Neural crest cell (in vitro differentiated cells): ENCODE measurements around the gene ZDHHC14. TPM values are rescaled to one million over a fixed set of nuclear protein-coding genes. Genes with fewer than 3 reads are reported as not detected.

ENCODE experiments used
- DNase-seq: peaks from one replicate; pipeline ENCODE4 v3.0.0; 2021; ENCODE audit warnings: low read depth, mixed read lengths, low spot score
- H3K27ac Mint-ChIP-seq: one replicate; pipeline ENCODE4 v1.8.0; 2021; ENCODE audit warnings: mild to moderate bottlenecking, mixed read lengths; ENCODE audit not compliant: unreplicated experiment
- H3K27me3 Mint-ChIP-seq: 2 replicates; pipeline ENCODE4 v1.8.0; 2021; ENCODE audit warnings: low read depth, mild to moderate bottlenecking, mixed read lengths
- H3K36me3 Mint-ChIP-seq: 2 replicates; pipeline ENCODE4 v1.8.0; 2021; ENCODE audit warnings: low read depth, mild to moderate bottlenecking, mixed read lengths
- H3K4me1 Mint-ChIP-seq: 2 replicates; pipeline ENCODE4 v1.8.0; 2021; ENCODE audit warnings: mixed read lengths
- H3K4me3 Mint-ChIP-seq: one replicate; pipeline ENCODE4 v1.8.0; 2021; ENCODE audit warnings: mild to moderate bottlenecking, mixed read lengths
- H3K9me3 Mint-ChIP-seq: 2 replicates; pipeline ENCODE4 v1.8.0; 2021; ENCODE audit warnings: mixed read lengths
- total RNA-seq: library from RNA; stranded (reverse); gene quantifications from 2 replicates; pipeline ENCODE4 v1.2.1, GENCODE V29; 2021
- TF ChIP-seq, protein P1 (sequence below): fragments of 200-600 bp; sonication (generic); conservative IDR thresholded peaks from 2 replicates; pipeline ENCODE4 v1.5.0; 2021; ENCODE audit warnings: antibody characterized with exemption, mild to moderate bottlenecking

ZDHHC14 gene
- total RNA-seq, 1 donor from 2014 or later, result 5.3 TPM

- Mint-ChIP-seq H3K9me3 (peaks cover 4% of the 10 kb centered on the region), H3K4me3 (no peak overlapping the region), H3K4me1 (no peaks in the 10 kb centered on the region), H3K36me3 (peaks cover 9% of the 10 kb centered on the region), H3K27ac (no peak overlapping the region), H3K27me3 (no peaks in the 10 kb centered on the region)
- TF ChIP-seq, protein P1, sequence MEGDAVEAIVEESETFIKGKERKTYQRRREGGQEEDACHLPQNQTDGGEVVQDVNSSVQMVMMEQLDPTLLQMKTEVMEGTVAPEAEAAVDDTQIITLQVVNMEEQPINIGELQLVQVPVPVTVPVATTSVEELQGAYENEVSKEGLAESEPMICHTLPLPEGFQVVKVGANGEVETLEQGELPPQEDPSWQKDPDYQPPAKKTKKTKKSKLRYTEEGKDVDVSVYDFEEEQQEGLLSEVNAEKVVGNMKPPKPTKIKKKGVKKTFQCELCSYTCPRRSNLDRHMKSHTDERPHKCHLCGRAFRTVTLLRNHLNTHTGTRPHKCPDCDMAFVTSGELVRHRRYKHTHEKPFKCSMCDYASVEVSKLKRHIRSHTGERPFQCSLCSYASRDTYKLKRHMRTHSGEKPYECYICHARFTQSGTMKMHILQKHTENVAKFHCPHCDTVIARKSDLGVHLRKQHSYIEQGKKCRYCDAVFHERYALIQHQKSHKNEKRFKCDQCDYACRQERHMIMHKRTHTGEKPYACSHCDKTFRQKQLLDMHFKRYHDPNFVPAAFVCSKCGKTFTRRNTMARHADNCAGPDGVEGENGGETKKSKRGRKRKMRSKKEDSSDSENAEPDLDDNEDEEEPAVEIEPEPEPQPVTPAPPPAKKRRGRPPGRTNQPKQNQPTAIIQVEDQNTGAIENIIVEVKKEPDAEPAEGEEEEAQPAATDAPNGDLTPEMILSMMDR, result no peak
- no peak for DNase-seq
Measured at GRCh38 chr6:157396026-157396425, 15.0 kb downstream of the ZDHHC14 start.

DNA sequence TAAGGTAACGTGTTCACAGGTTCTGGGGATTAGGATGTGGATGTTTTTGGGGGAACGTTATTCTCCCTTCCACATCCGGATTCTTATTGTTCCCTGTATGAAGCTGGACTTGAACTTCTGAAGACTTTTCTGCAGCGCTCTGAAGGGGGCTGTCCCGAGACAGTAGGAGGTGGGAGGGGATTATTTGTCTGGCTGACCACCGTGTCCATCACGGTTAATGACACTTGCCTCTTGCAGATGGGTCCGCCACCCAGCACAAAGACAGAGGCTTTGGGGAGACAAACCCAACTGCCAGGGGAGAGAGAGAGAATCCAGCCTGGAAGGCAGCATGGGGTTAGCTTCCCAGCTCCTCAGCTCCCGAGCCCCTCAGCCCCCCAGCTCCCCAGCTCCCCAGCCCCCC lies 16.7 kb downstream of the ZDHHC14 start:
- no peaks in the 10 kb centered on the region for H3K4me1 Mint-ChIP-seq
- no peaks in the 10 kb centered on the region for H3K9me3 Mint-ChIP-seq
- H3K27me3 Mint-ChIP-seq, result no peaks in the 10 kb centered on the region
- no peak overlapping the region for H3K4me3 Mint-ChIP-seq
- TF ChIP-seq, protein P1, result no peak
- peaks cover 2% of the 10 kb centered on the region for H3K36me3 Mint-ChIP-seq
- no peak for DNase-seq
- H3K27ac Mint-ChIP-seq, result no peak overlapping the region

GRCh38 chr6:157398151-157398550 lies 17.2 kb downstream of the ZDHHC14 start:
- DNase-seq, result no peak
- peaks cover 2% of the 10 kb centered on the region for H3K36me3 Mint-ChIP-seq

GRCh38 chr6:157400676-157401075 lies 19.7 kb downstream of the ZDHHC14 start:
- Mint-ChIP-seq H3K27ac (no peak overlapping the region), H3K4me3 (no peak overlapping the region), H3K27me3 (no peaks in the 10 kb centered on the region), H3K9me3 (no peaks in the 10 kb centered on the region), H3K36me3 (no peaks in the 10 kb centered on the region), H3K4me1 (peaks cover under 1% of the 10 kb centered on the region)
- no peak for DNase-seq
- TF ChIP-seq, protein P1, result no peak

More at GRCh38 chr6:157398151-157398550, 17.2 kb downstream of the ZDHHC14 start:
- Mint-ChIP-seq H3K4me1 (no peaks in the 10 kb centered on the region), H3K9me3 (no peaks in the 10 kb centered on the region), H3K27me3 (no peaks in the 10 kb centered on the region), H3K4me3 (no peak overlapping the region), H3K27ac (no peak overlapping the region)
- TF ChIP-seq, protein P1, result no peak

DNA sequence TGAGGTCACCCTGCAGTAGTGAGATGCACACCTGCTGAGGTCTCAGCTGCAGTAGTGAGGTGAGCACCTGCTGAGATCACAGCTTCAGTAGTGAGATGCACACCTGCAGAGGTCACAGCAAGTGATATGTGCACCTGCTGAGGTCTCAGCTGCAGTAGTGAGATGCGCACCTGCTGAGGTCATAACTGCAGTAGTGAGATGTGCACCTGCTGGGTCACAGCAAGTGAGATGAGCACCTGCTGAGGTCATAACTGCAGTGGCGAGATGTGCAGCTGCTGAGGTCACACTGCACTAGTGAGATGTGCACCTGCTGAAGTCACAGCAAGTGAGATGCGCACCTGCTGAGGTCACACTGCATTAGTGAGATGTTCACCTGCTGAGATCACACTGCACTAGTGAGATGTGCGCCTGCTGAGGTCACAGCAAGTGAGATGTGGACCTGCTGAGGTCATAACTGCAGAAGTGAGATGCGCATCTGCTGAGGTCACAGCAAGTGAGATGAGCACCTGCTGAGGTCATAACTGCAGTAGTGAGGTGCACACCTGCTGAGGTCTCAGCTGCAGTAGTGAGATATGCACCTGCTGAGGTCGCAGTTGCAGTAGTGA lies 20.8 kb downstream of the ZDHHC14 start:
- no peaks in the 10 kb centered on the region for H3K27me3 Mint-ChIP-seq
- H3K9me3 Mint-ChIP-seq, result no peaks in the 10 kb centered on the region
- no peak overlapping the region for H3K4me3 Mint-ChIP-seq
- DNase-seq, result no peak
- no peak overlapping the region for H3K27ac Mint-ChIP-seq
- peaks cover 11% of the 10 kb centered on the region for H3K4me1 Mint-ChIP-seq
- TF ChIP-seq, protein P1, result no peak
- no peaks in the 10 kb centered on the region for H3K36me3 Mint-ChIP-seq
